Activated CD8-positive, alpha-beta memory T cell treated with anti-CD3 and anti-CD28 coated beads for 1 hour (primary cell): Measurements from ENCODE around the gene WDR11.

ENCODE experiments used
- DNase-seq, 2 donors: peaks; one replicate each; pipeline ENCODE4 v3.0.0-alpha.2; 2020; ENCODE audit warnings: low read depth in 1 of 2; ENCODE audit errors: extremely low read depth in 1 of 2

Gene WDR11

GRCh38 chr10:120850911-120851865 is at the start of gene WDR11:
WDR11 (plus strand) TSS chr10:120851362; CDS start chr10:120851421, 59 bp downstream.
- peak; percentile 13 to 41 for DNase-seq

- no peak for DNase-seq
Measured at GRCh38 chr10:120802935-120803334, 48.2 kb upstream of the WDR11 start.

- DNase-seq = no peak
Measured at GRCh38 chr10:120803972-120804371, 47.2 kb upstream of the WDR11 start.

- DNase-seq = no peak
Measured at GRCh38 chr10:120805014-120805812, 45.9 kb upstream of the WDR11 start.

GRCh38 chr10:120806081-120806480 is 45.1 kb upstream of the WDR11 start:
- DNase-seq = no peak

GRCh38 chr10:120810298-120810697 is 40.9 kb upstream of the WDR11 start:
- no peak for DNase-seq

GRCh38 chr10:120813085-120813484 is 38.1 kb upstream of the WDR11 start:
- no peak for DNase-seq

- no peak for DNase-seq
Measured at GRCh38 chr10:120818301-120818700, 32.9 kb upstream of the WDR11 start.

GRCh38 chr10:120819366-120819765 is 31.8 kb upstream of the WDR11 start:
- DNase-seq = no peak

- DNase-seq = no peak
Measured at GRCh38 chr10:120823266-120823665, 27.9 kb upstream of the WDR11 start.

- no peak for DNase-seq
Measured at GRCh38 chr10:120824881-120825309, 26.3 kb upstream of the WDR11 start.

GRCh38 chr10:120825878-120826769 is 25.0 kb upstream of the WDR11 start:
- DNase-seq = no peak

- DNase-seq = no peak
Measured at GRCh38 chr10:120827251-120827875, 23.8 kb upstream of the WDR11 start.

GRCh38 chr10:120828763-120829319 is 22.3 kb upstream of the WDR11 start:
- DNase-seq = no peak

GRCh38 chr10:120832106-120832505 is 19.1 kb upstream of the WDR11 start:
- no peak for DNase-seq

GRCh38 chr10:120833222-120833928 is 17.8 kb upstream of the WDR11 start:
- no peak for DNase-seq

GRCh38 chr10:120835603-120836002 is 15.6 kb upstream of the WDR11 start:
- DNase-seq = no peak

- DNase-seq = no peak
Measured at GRCh38 chr10:120838941-120839340, 12.2 kb upstream of the WDR11 start.

- DNase-seq = no peak
Measured at GRCh38 chr10:120841522-120842189, 9.5 kb upstream of the WDR11 start.
